H9 (cell line): Measurements from ENCODE around the gene FMC1. TPM values are rescaled to one million over a fixed set of nuclear protein-coding genes. Genes with fewer than 3 reads are reported as not detected.

Source experiments
- DNase-seq: peaks from one replicate; pipeline ENCODE4 v3.0.0-alpha.2; 2017
- H2AFZ ChIP-seq: one replicate; pipeline ENCODE4 v1.6.1; 2013; ENCODE audit warnings: mild to moderate bottlenecking, low read length, control low read depth, moderate library complexity
- H2AK5ac ChIP-seq: 2 replicates; pipeline ENCODE4 v1.6.1; 2013; ENCODE audit warnings: low read length, control low read depth, mixed read lengths; ENCODE audit not compliant: insufficient read length
- H2BK120ac ChIP-seq: one replicate; pipeline ENCODE4 v1.6.1; 2013; ENCODE audit warnings: low read depth, mild to moderate bottlenecking, low read length, control low read depth, inconsistent platforms; ENCODE audit not compliant: poor library complexity, severe bottlenecking
- H2BK12ac ChIP-seq: 2 replicates; pipeline ENCODE4 v1.6.1; 2013; ENCODE audit warnings: low read length, control low read depth, mixed read lengths, low read depth; ENCODE audit not compliant: insufficient read length
- H2BK15ac ChIP-seq: 2 replicates; pipeline ENCODE4 v1.6.1; 2013; ENCODE audit warnings: low read depth, low read length, control low read depth
- H2BK20ac ChIP-seq: one replicate; pipeline ENCODE4 v1.6.1; 2013; ENCODE audit warnings: low read depth, mild to moderate bottlenecking, low read length, control low read depth, inconsistent platforms; ENCODE audit not compliant: poor library complexity, severe bottlenecking
- H2BK5ac ChIP-seq: 2 replicates; pipeline ENCODE4 v1.6.1; 2013; ENCODE audit warnings: low read length, control low read depth, mixed read lengths; ENCODE audit not compliant: insufficient read length
- H3K14ac ChIP-seq: 2 replicates; pipeline ENCODE4 v1.6.1; 2013; ENCODE audit warnings: low read length, control low read depth; ENCODE audit not compliant: insufficient read depth
- H3K18ac ChIP-seq: 2 replicates; pipeline ENCODE4 v1.6.1; 2013; ENCODE audit warnings: low read depth, mild to moderate bottlenecking, mixed read lengths, low read length, control low read depth; ENCODE audit not compliant: insufficient read length
- H3K23ac ChIP-seq: 2 replicates; pipeline ENCODE4 v1.6.1; 2013; ENCODE audit warnings: low read length, control low read depth, mixed read lengths, low read depth; ENCODE audit not compliant: insufficient read length
- H3K23me2 ChIP-seq: 2 replicates; pipeline ENCODE4 v1.6.1; 2013; ENCODE audit warnings: low read depth, mild to moderate bottlenecking, mixed read lengths, low read length, control low read depth; ENCODE audit not compliant: insufficient read length, poor library complexity, severe bottlenecking
- H3K27ac ChIP-seq: 2 replicates; pipeline ENCODE4 v1.5.1; 2013; ENCODE audit warnings: low read length, control low read depth, mixed read lengths, low read depth; ENCODE audit not compliant: insufficient read length
- H3K27me3 ChIP-seq: 2 replicates; pipeline ENCODE4 v1.6.1; 2013; ENCODE audit warnings: low read length, control low read depth, inconsistent platforms; ENCODE audit not compliant: insufficient read depth
- H3K4ac ChIP-seq: 2 replicates; pipeline ENCODE4 v1.6.1; 2013; ENCODE audit warnings: low read depth, mild to moderate bottlenecking, control low read depth, inconsistent platforms, low read length, moderate library complexity
- H3K4me1 ChIP-seq: 2 replicates; pipeline ENCODE4 v1.6.1; 2013; ENCODE audit warnings: low read length, control low read depth, inconsistent platforms; ENCODE audit not compliant: insufficient read depth
- H3K4me2 ChIP-seq: 2 replicates; pipeline ENCODE4 v1.6.1; 2013; ENCODE audit warnings: low read length, control low read depth, mixed read lengths; ENCODE audit not compliant: insufficient read length, insufficient read depth
- H3K56ac ChIP-seq: 2 replicates; pipeline ENCODE4 v1.6.1; 2013; ENCODE audit warnings: low read depth, mild to moderate bottlenecking, mixed read lengths, low read length, control low read depth; ENCODE audit not compliant: insufficient read length
- H3K79me1 ChIP-seq: 2 replicates; pipeline ENCODE4 v1.6.1; 2013; ENCODE audit warnings: low read depth, mild to moderate bottlenecking, moderate library complexity, low read length, control low read depth, inconsistent platforms; ENCODE audit not compliant: insufficient read depth, poor library complexity, severe bottlenecking
- H3K79me2 ChIP-seq: 2 replicates; pipeline ENCODE4 v1.6.1; 2013; ENCODE audit warnings: low read length, control low read depth, inconsistent platforms; ENCODE audit not compliant: insufficient read depth
- H3K9ac ChIP-seq: 2 replicates; pipeline ENCODE4 v1.6.1; 2013; ENCODE audit warnings: low read length, control low read depth, mixed read lengths; ENCODE audit not compliant: insufficient read length; ENCODE audit errors: extremely low read depth
- H3K9me3 ChIP-seq: one replicate; pipeline ENCODE4 v1.6.1; 2013; ENCODE audit warnings: low read depth, low read length, inconsistent platforms; ENCODE audit not compliant: control insufficient read depth
- H3T11ph ChIP-seq: one replicate; pipeline ENCODE4 v1.6.1; 2013; ENCODE audit warnings: mild to moderate bottlenecking, low read length, control low read depth, inconsistent platforms
- H4K20me1 ChIP-seq: one replicate; pipeline ENCODE4 v1.6.1; 2013; ENCODE audit not compliant: control insufficient read depth, insufficient read length, insufficient read depth
- H4K5ac ChIP-seq: 2 replicates; pipeline ENCODE4 v1.6.1; 2013; ENCODE audit warnings: low read depth, mild to moderate bottlenecking, mixed read lengths, low read length, control low read depth; ENCODE audit not compliant: insufficient read length
- H4K8ac ChIP-seq: replicated peaks from 2 replicates; pipeline ENCODE4 v1.6.1; 2013; ENCODE audit warnings: low read length, control low read depth, mixed read lengths, low read depth; ENCODE audit not compliant: insufficient read length
- H4K91ac ChIP-seq: 2 replicates; pipeline ENCODE4 v1.6.1; 2013; ENCODE audit warnings: low read depth, mild to moderate bottlenecking, moderate library complexity, mixed read lengths, low read length, control low read depth; ENCODE audit not compliant: insufficient read length
- H3K27ac Mint-ChIP-seq, 3 experiments: 2 replicates in 2 of 3; 3 replicates in 1 of 3; pipeline ENCODE4 v1.8.0; 2020 to 2021; ENCODE audit warnings: mixed read lengths in 3 of 3, mild to moderate bottlenecking in 1 of 3, moderate library complexity in 1 of 3
- H3K27me3 Mint-ChIP-seq: 2 replicates; pipeline ENCODE4 v1.8.0; 2021; ENCODE audit warnings: low read depth, mild to moderate bottlenecking, moderate library complexity, mixed read lengths
- H3K36me3 Mint-ChIP-seq, 3 experiments: 2 replicates in 2 of 3; 3 replicates in 1 of 3; pipeline ENCODE4 v1.8.0; 2020 to 2021; ENCODE audit warnings: low read depth in 3 of 3, mixed read lengths in 3 of 3; ENCODE audit not compliant: insufficient read depth in 1 of 3
- H3K4me1 Mint-ChIP-seq, 2 experiments: 2 replicates each; pipeline ENCODE4 v1.8.0; 2020; ENCODE audit warnings: mixed read lengths in 2 of 2
- H3K4me3 Mint-ChIP-seq, 2 experiments: 2 replicates in 1 of 2; 3 replicates in 1 of 2; pipeline ENCODE4 v1.8.0; 2020 to 2021; ENCODE audit warnings: mild to moderate bottlenecking in 2 of 2, mixed read lengths in 2 of 2, moderate library complexity in 1 of 2
- H3K9me3 Mint-ChIP-seq, 2 experiments: 2 replicates in 1 of 2; 3 replicates in 1 of 2; pipeline ENCODE4 v1.8.0; 2020; ENCODE audit warnings: mild to moderate bottlenecking in 2 of 2, mixed read lengths in 2 of 2, moderate library complexity in 1 of 2
- WGBS: extraction: QIAGEN DNeasy Blood & Tissue Kit; methylation state at CpG from one replicate; pipeline ENCODE4 v1.1.7; 2013; ENCODE audit warnings: missing lambda C conversion rate, low lambda C conversion rate, mixed read lengths; ENCODE audit not compliant: insufficient read length; ENCODE audit errors: extremely low coverage; 5-methylcytosine and 5-hydroxymethylcytosine counted together
- total RNA-seq: library from RNA; stranded (reverse); gene quantifications from 2 replicates; pipeline ENCODE4 v1.2.1, GENCODE V29; 2021
- TF ChIP-seq, protein P1 (sequence below): fragments of 200-600 bp; sonication (generic); conservative IDR thresholded peaks from 3 replicates; pipeline ENCODE4 v1.8.0; 2021; ENCODE audit warnings: antibody characterized with exemption, mild to moderate bottlenecking

FMC1 gene
- total RNA-seq, 1 experiment from 2014 or later: 10.9 TPM

DNA sequence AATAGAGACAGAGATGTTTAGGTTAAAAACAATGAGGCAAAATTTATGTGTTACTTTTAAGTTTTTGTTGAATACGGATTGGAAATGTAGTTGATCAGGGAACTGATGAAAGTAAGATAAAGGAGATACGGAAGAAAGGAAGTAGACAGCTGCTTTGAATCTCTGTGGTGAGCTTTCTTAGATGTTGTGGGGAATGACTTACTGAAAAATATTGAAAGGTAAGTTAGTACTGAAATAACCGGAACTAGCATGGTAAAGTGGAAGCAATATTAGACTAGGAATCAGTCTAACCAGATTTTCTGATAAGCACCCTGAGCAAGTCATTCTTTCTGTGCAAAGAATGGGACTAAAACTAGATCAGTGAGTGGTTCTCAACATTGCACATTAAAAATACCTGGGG is 53.4 kb downstream of the FMC1 start:
- Histone ChIP-seq H3K79me2 (no peaks in the 10 kb centered on the region), H2AK5ac (no peak overlapping the region), H2BK120ac (no peak overlapping the region), H3K9ac (no peak overlapping the region), H3K27ac (no peak overlapping the region), H2BK12ac (no peak overlapping the region), H2BK5ac (no peak overlapping the region), H3K4me1 (no peaks in the 10 kb centered on the region), H3T11ph (no peak overlapping the region), H4K91ac (no peak overlapping the region), H3K79me1 (peaks cover 2% of the 10 kb centered on the region), H4K5ac (no peak overlapping the region), H3K18ac (no peak overlapping the region), H2AFZ (no peak overlapping the region), H3K23me2 (no peaks in the 10 kb centered on the region), H3K23ac (no peak overlapping the region), H3K4ac (no peak overlapping the region), H3K4me2 (no peak overlapping the region), H2BK15ac (no peak overlapping the region), H3K9me3 (no peaks in the 10 kb centered on the region), H3K14ac (no peak overlapping the region), H3K27me3 (no peaks in the 10 kb centered on the region), H4K8ac (no peak overlapping the region), H2BK20ac (no peak overlapping the region), H4K20me1 (no peaks in the 10 kb centered on the region), H3K56ac (no peak overlapping the region)
- no peak for DNase-seq
- Mint-ChIP-seq H3K4me3 (no peak overlapping the region), H3K27me3 (no peaks in the 10 kb centered on the region), H3K4me1 (no peaks in the 10 kb centered on the region), H3K27ac (peak overlapping the region in 2 of 3 experiments; percentile 1 to 12; a peak in 3 of 7 replicates), H3K9me3 (no peaks in the 10 kb centered on the region), H3K36me3 (peaks cover 9 to 49% (median 45%) of the 10 kb centered on the region in 3 experiments; a peak in 6 of 7 replicates)
- whole genome bisulfite sequencing: 100% methylated on average over 2 of the region's 3 CpGs
- TF ChIP-seq, protein P1, sequence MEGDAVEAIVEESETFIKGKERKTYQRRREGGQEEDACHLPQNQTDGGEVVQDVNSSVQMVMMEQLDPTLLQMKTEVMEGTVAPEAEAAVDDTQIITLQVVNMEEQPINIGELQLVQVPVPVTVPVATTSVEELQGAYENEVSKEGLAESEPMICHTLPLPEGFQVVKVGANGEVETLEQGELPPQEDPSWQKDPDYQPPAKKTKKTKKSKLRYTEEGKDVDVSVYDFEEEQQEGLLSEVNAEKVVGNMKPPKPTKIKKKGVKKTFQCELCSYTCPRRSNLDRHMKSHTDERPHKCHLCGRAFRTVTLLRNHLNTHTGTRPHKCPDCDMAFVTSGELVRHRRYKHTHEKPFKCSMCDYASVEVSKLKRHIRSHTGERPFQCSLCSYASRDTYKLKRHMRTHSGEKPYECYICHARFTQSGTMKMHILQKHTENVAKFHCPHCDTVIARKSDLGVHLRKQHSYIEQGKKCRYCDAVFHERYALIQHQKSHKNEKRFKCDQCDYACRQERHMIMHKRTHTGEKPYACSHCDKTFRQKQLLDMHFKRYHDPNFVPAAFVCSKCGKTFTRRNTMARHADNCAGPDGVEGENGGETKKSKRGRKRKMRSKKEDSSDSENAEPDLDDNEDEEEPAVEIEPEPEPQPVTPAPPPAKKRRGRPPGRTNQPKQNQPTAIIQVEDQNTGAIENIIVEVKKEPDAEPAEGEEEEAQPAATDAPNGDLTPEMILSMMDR: no peak

Other genes starting within 250 kb of the FMC1 start
- 32.2 and 32.8 TPM in 2 replicates for gene ZC3HAV1, start 231.6 kb upstream of the FMC1 start, total RNA-seq
- gene UBN2, start 110.1 kb upstream of the FMC1 start, total RNA-seq: 26.3 and 27.6 TPM in 2 replicates
- 81.2 and 84.5 TPM in 2 replicates for gene LUC7L2, start 18.6 kb downstream of the FMC1 start, total RNA-seq
- 5.8 and 7.1 TPM in 2 replicates for gene KLRG2, start 142.3 kb downstream of the FMC1 start, total RNA-seq
- 0.55 and 0.74 TPM in 2 replicates for gene CLEC2L, start 182.3 kb downstream of the FMC1 start, total RNA-seq